Measurements from ENCODE around the gene SSRP1.

- no peak for TF ChIP-seq CTCF (conservative IDR thresholded peaks at IDR 0.05 in 1 of 2, IDR thresholded peaks at IDR 0.05 in 1 of 2; ENCODE audit: low read depth in 1 of 2, low read length in 2 of 2)
- no peak for TF ChIP-seq EZH2 (IDR thresholded peaks at IDR 0.05; ENCODE audit: low read length, missing control alignments)
Measured at GRCh38 chr11:57301711-57302423, 33.8 kb downstream of the SSRP1 start.
